H9 (cell line): Measurements from ENCODE around the gene NRP1. TPM values are rescaled to one million over a fixed set of nuclear protein-coding genes. Genes with fewer than 3 reads are reported as not detected.

Source experiments
- DNase-seq: peaks from one replicate; pipeline ENCODE4 v3.0.0-alpha.2; 2017
- H2AFZ ChIP-seq: one replicate; pipeline ENCODE4 v1.6.1; 2013; ENCODE audit warnings: mild to moderate bottlenecking, low read length, control low read depth, moderate library complexity
- H2AK5ac ChIP-seq: 2 replicates; pipeline ENCODE4 v1.6.1; 2013; ENCODE audit warnings: low read length, control low read depth, mixed read lengths; ENCODE audit not compliant: insufficient read length
- H2BK120ac ChIP-seq: one replicate; pipeline ENCODE4 v1.6.1; 2013; ENCODE audit warnings: low read depth, mild to moderate bottlenecking, low read length, control low read depth, inconsistent platforms; ENCODE audit not compliant: poor library complexity, severe bottlenecking
- H2BK12ac ChIP-seq: 2 replicates; pipeline ENCODE4 v1.6.1; 2013; ENCODE audit warnings: low read length, control low read depth, mixed read lengths, low read depth; ENCODE audit not compliant: insufficient read length
- H2BK15ac ChIP-seq: 2 replicates; pipeline ENCODE4 v1.6.1; 2013; ENCODE audit warnings: low read depth, low read length, control low read depth
- H2BK20ac ChIP-seq: one replicate; pipeline ENCODE4 v1.6.1; 2013; ENCODE audit warnings: low read depth, mild to moderate bottlenecking, low read length, control low read depth, inconsistent platforms; ENCODE audit not compliant: poor library complexity, severe bottlenecking
- H2BK5ac ChIP-seq: 2 replicates; pipeline ENCODE4 v1.6.1; 2013; ENCODE audit warnings: low read length, control low read depth, mixed read lengths; ENCODE audit not compliant: insufficient read length
- H3K14ac ChIP-seq: 2 replicates; pipeline ENCODE4 v1.6.1; 2013; ENCODE audit warnings: low read length, control low read depth; ENCODE audit not compliant: insufficient read depth
- H3K18ac ChIP-seq: 2 replicates; pipeline ENCODE4 v1.6.1; 2013; ENCODE audit warnings: low read depth, mild to moderate bottlenecking, mixed read lengths, low read length, control low read depth; ENCODE audit not compliant: insufficient read length
- H3K23ac ChIP-seq: 2 replicates; pipeline ENCODE4 v1.6.1; 2013; ENCODE audit warnings: low read length, control low read depth, mixed read lengths, low read depth; ENCODE audit not compliant: insufficient read length
- H3K23me2 ChIP-seq: 2 replicates; pipeline ENCODE4 v1.6.1; 2013; ENCODE audit warnings: low read depth, mild to moderate bottlenecking, mixed read lengths, low read length, control low read depth; ENCODE audit not compliant: insufficient read length, poor library complexity, severe bottlenecking
- H3K27ac ChIP-seq: 2 replicates; pipeline ENCODE4 v1.5.1; 2013; ENCODE audit warnings: low read length, control low read depth, mixed read lengths, low read depth; ENCODE audit not compliant: insufficient read length
- H3K27me3 ChIP-seq: 2 replicates; pipeline ENCODE4 v1.6.1; 2013; ENCODE audit warnings: low read length, control low read depth, inconsistent platforms; ENCODE audit not compliant: insufficient read depth
- H3K4ac ChIP-seq: 2 replicates; pipeline ENCODE4 v1.6.1; 2013; ENCODE audit warnings: low read depth, mild to moderate bottlenecking, control low read depth, inconsistent platforms, low read length, moderate library complexity
- H3K4me1 ChIP-seq: 2 replicates; pipeline ENCODE4 v1.6.1; 2013; ENCODE audit warnings: low read length, control low read depth, inconsistent platforms; ENCODE audit not compliant: insufficient read depth
- H3K4me2 ChIP-seq: 2 replicates; pipeline ENCODE4 v1.6.1; 2013; ENCODE audit warnings: low read length, control low read depth, mixed read lengths; ENCODE audit not compliant: insufficient read length, insufficient read depth
- H3K56ac ChIP-seq: 2 replicates; pipeline ENCODE4 v1.6.1; 2013; ENCODE audit warnings: low read depth, mild to moderate bottlenecking, mixed read lengths, low read length, control low read depth; ENCODE audit not compliant: insufficient read length
- H3K79me1 ChIP-seq: 2 replicates; pipeline ENCODE4 v1.6.1; 2013; ENCODE audit warnings: low read depth, mild to moderate bottlenecking, moderate library complexity, low read length, control low read depth, inconsistent platforms; ENCODE audit not compliant: insufficient read depth, poor library complexity, severe bottlenecking
- H3K79me2 ChIP-seq: 2 replicates; pipeline ENCODE4 v1.6.1; 2013; ENCODE audit warnings: low read length, control low read depth, inconsistent platforms; ENCODE audit not compliant: insufficient read depth
- H3K9ac ChIP-seq: 2 replicates; pipeline ENCODE4 v1.6.1; 2013; ENCODE audit warnings: low read length, control low read depth, mixed read lengths; ENCODE audit not compliant: insufficient read length; ENCODE audit errors: extremely low read depth
- H3K9me3 ChIP-seq: one replicate; pipeline ENCODE4 v1.6.1; 2013; ENCODE audit warnings: low read depth, low read length, inconsistent platforms; ENCODE audit not compliant: control insufficient read depth
- H3T11ph ChIP-seq: one replicate; pipeline ENCODE4 v1.6.1; 2013; ENCODE audit warnings: mild to moderate bottlenecking, low read length, control low read depth, inconsistent platforms
- H4K20me1 ChIP-seq: one replicate; pipeline ENCODE4 v1.6.1; 2013; ENCODE audit not compliant: control insufficient read depth, insufficient read length, insufficient read depth
- H4K5ac ChIP-seq: 2 replicates; pipeline ENCODE4 v1.6.1; 2013; ENCODE audit warnings: low read depth, mild to moderate bottlenecking, mixed read lengths, low read length, control low read depth; ENCODE audit not compliant: insufficient read length
- H4K8ac ChIP-seq: replicated peaks from 2 replicates; pipeline ENCODE4 v1.6.1; 2013; ENCODE audit warnings: low read length, control low read depth, mixed read lengths, low read depth; ENCODE audit not compliant: insufficient read length
- H4K91ac ChIP-seq: 2 replicates; pipeline ENCODE4 v1.6.1; 2013; ENCODE audit warnings: low read depth, mild to moderate bottlenecking, moderate library complexity, mixed read lengths, low read length, control low read depth; ENCODE audit not compliant: insufficient read length
- H3K27ac Mint-ChIP-seq, 3 experiments: 2 replicates in 2 of 3; 3 replicates in 1 of 3; pipeline ENCODE4 v1.8.0; 2020 to 2021; ENCODE audit warnings: mixed read lengths in 3 of 3, mild to moderate bottlenecking in 1 of 3, moderate library complexity in 1 of 3
- H3K27me3 Mint-ChIP-seq: 2 replicates; pipeline ENCODE4 v1.8.0; 2021; ENCODE audit warnings: low read depth, mild to moderate bottlenecking, moderate library complexity, mixed read lengths
- H3K36me3 Mint-ChIP-seq, 3 experiments: 2 replicates in 2 of 3; 3 replicates in 1 of 3; pipeline ENCODE4 v1.8.0; 2020 to 2021; ENCODE audit warnings: low read depth in 3 of 3, mixed read lengths in 3 of 3; ENCODE audit not compliant: insufficient read depth in 1 of 3
- H3K4me1 Mint-ChIP-seq, 2 experiments: 2 replicates each; pipeline ENCODE4 v1.8.0; 2020; ENCODE audit warnings: mixed read lengths in 2 of 2
- H3K4me3 Mint-ChIP-seq, 2 experiments: 2 replicates in 1 of 2; 3 replicates in 1 of 2; pipeline ENCODE4 v1.8.0; 2020 to 2021; ENCODE audit warnings: mild to moderate bottlenecking in 2 of 2, mixed read lengths in 2 of 2, moderate library complexity in 1 of 2
- H3K9me3 Mint-ChIP-seq, 2 experiments: 2 replicates in 1 of 2; 3 replicates in 1 of 2; pipeline ENCODE4 v1.8.0; 2020; ENCODE audit warnings: mild to moderate bottlenecking in 2 of 2, mixed read lengths in 2 of 2, moderate library complexity in 1 of 2
- CTCF ChIP-seq: fragments of 200-600 bp; sonication (generic); conservative IDR thresholded peaks from 3 replicates; pipeline ENCODE4 v1.8.0; 2021; ENCODE audit warnings: antibody characterized with exemption, mild to moderate bottlenecking
- WGBS: extraction: QIAGEN DNeasy Blood & Tissue Kit; methylation state at CpG from one replicate; pipeline ENCODE4 v1.1.7; 2013; ENCODE audit warnings: missing lambda C conversion rate, low lambda C conversion rate, mixed read lengths; ENCODE audit not compliant: insufficient read length; ENCODE audit errors: extremely low coverage; 5-methylcytosine and 5-hydroxymethylcytosine counted together
- total RNA-seq: library from RNA; stranded (reverse); gene quantifications from 2 replicates; pipeline ENCODE4 v1.2.1, GENCODE V29; 2021

The NRP1 gene
- total RNA-seq, 1 experiment from 2014 or later: 4.6 TPM

- Histone ChIP-seq H3K79me2 (no peaks in the 10 kb centered on the region), H4K20me1 (no peaks in the 10 kb centered on the region), H3K23ac (no peak overlapping the region), H3T11ph (no peak overlapping the region), H2BK120ac (no peak overlapping the region), H2BK15ac (no peak overlapping the region), H2BK20ac (peak overlapping the region; percentile 26), H3K14ac (no peak overlapping the region), H3K56ac (no peak overlapping the region), H4K8ac (no peak overlapping the region), H2AK5ac (no peak overlapping the region), H3K4ac (no peak overlapping the region), H4K91ac (no peak overlapping the region), H3K27ac (no peak overlapping the region), H3K4me2 (no peak overlapping the region), H3K18ac (no peak overlapping the region), H3K23me2 (no peaks in the 10 kb centered on the region), H3K4me1 (peaks cover 4% of the 10 kb centered on the region; the same call in 1 of the 2 replicates), H3K9ac (no peak overlapping the region), H3K79me1 (no peaks in the 10 kb centered on the region), H2AFZ (peak overlapping the region; percentile 6), H3K27me3 (no peaks in the 10 kb centered on the region), H2BK12ac (no peak overlapping the region), H2BK5ac (no peak overlapping the region), H4K5ac (no peak overlapping the region), H3K9me3 (no peaks in the 10 kb centered on the region)
- Mint-ChIP-seq H3K36me3 (no peaks in the 10 kb centered on the region), H3K27ac (no peak overlapping the region), H3K27me3 (no peaks in the 10 kb centered on the region; the same call in 1 of the 2 replicates), H3K4me3 (no peak overlapping the region), H3K9me3 (no peaks in the 10 kb centered on the region), H3K4me1 (peaks cover 14 to 17% of the 10 kb centered on the region in 2 experiments)
- DNase-seq: no peak
- TF ChIP-seq CTCF: peak; percentile 74
- no CpG with 5 or more reads among the region's 10 CpGs for WGBS
Observed at GRCh38 chr10:33155720-33156638, 178.5 kb downstream of the NRP1 start.
